ENCODE data around the gene MED10.
"Not testable (repeated sequence)": the region's sequence is repeated elsewhere in the genome, so short reads cannot be mapped to it uniquely, and the experiment has no call there.

Gene MED10

GRCh38 chr5:6373081-6373846 lies 5.1 kb downstream of the MED10 start:
- DNase-seq (ENCODE audit: low read depth, low spot score), result no peak

GRCh38 chr5:6372251-6373080 lies 5.9 kb downstream of the MED10 start:
- DNase-seq (ENCODE audit: low read depth, low spot score), result no peak

- no peak for DNase-seq (ENCODE audit: low read depth, low spot score)
These were observed 7.1 kb downstream of the MED10 start for GRCh38 chr5:6371079-6371810.

GRCh38 chr5:6370580-6370979 lies 7.8 kb downstream of the MED10 start:
- DNase-seq (ENCODE audit: low read depth, low spot score), result no peak

GRCh38 chr5:6365977-6366590 lies 12.3 kb downstream of the MED10 start:
- DNase-seq (ENCODE audit: low read depth, low spot score), result no peak

- no peak for DNase-seq (ENCODE audit: low read depth, low spot score)
These were observed 13.0 kb downstream of the MED10 start for GRCh38 chr5:6365142-6365976.

- DNase-seq (ENCODE audit: low read depth, low spot score), result not testable (repeated sequence)
These were observed 14.8 kb downstream of the MED10 start for GRCh38 chr5:6363454-6364011.

- no peak for DNase-seq (ENCODE audit: low read depth, low spot score)
These were observed 15.5 kb downstream of the MED10 start for GRCh38 chr5:6362846-6363245.

- no peak for DNase-seq (ENCODE audit: low read depth, low spot score)
These were observed 17.2 kb downstream of the MED10 start for GRCh38 chr5:6361101-6361500.

GRCh38 chr5:6360323-6361072 lies 17.8 kb downstream of the MED10 start:
- DNase-seq (ENCODE audit: low read depth, low spot score), result peak; percentile 21

- DNase-seq (ENCODE audit: low read depth, low spot score), result peak; percentile 70
These were observed 18.6 kb downstream of the MED10 start for GRCh38 chr5:6359555-6360322.

- DNase-seq (ENCODE audit: low read depth, low spot score), result no peak
These were observed 19.9 kb downstream of the MED10 start for GRCh38 chr5:6358434-6358820.

GRCh38 chr5:6357817-6358433 lies 20.4 kb downstream of the MED10 start:
- not testable (repeated sequence) for DNase-seq (ENCODE audit: low read depth, low spot score)

GRCh38 chr5:6356578-6357164 lies 21.7 kb downstream of the MED10 start:
- no peak for DNase-seq (ENCODE audit: low read depth, low spot score)

GRCh38 chr5:6355294-6355693 lies 23.1 kb downstream of the MED10 start:
- DNase-seq (ENCODE audit: low read depth, low spot score), result no peak

- DNase-seq (ENCODE audit: low read depth, low spot score), result no peak
These were observed 23.5 kb downstream of the MED10 start for GRCh38 chr5:6354848-6355247.

GRCh38 chr5:6353602-6354302 lies 24.6 kb downstream of the MED10 start:
- DNase-seq (ENCODE audit: low read depth, low spot score), result no peak

Data from ELF-1 (cell line).